Mucosa of rectum (tissue), 2 donors: ENCODE measurements around the gene GRIK1.

Experiments
- H3K27ac ChIP-seq, 2 donors: one replicate each; pipeline ENCODE4 v1.7.0; 2013; ENCODE audit warnings: inconsistent platforms in 2 of 2, low read depth in 2 of 2, low read length in 2 of 2
- H3K27me3 ChIP-seq, 2 donors: one replicate each; pipeline ENCODE4 v1.7.0; 2013; ENCODE audit warnings: low read length in 2 of 2; ENCODE audit not compliant: control insufficient read depth in 2 of 2, insufficient read depth in 2 of 2
- H3K36me3 ChIP-seq, 2 donors: one replicate each; pipeline ENCODE4 v1.7.0; 2013; ENCODE audit warnings: low read length in 2 of 2; ENCODE audit not compliant: control insufficient read depth in 2 of 2, insufficient read depth in 2 of 2
- H3K4me1 ChIP-seq, 2 donors: one replicate each; pipeline ENCODE4 v1.7.0; 2013; ENCODE audit warnings: low read length in 2 of 2, mild to moderate bottlenecking in 1 of 2; ENCODE audit not compliant: control insufficient read depth in 2 of 2, insufficient read depth in 2 of 2
- H3K4me3 ChIP-seq, 2 donors: one replicate each; pipeline ENCODE4 v1.7.0; 2013; ENCODE audit warnings: low read length in 2 of 2
- H3K9ac ChIP-seq, 2 donors: one replicate each; pipeline ENCODE4 v1.7.0; 2013; ENCODE audit warnings: low read length in 2 of 2, low read depth in 1 of 2, mild to moderate bottlenecking in 1 of 2
- H3K9me3 ChIP-seq, 2 donors: one replicate each; pipeline ENCODE4 v1.7.0; 2013; ENCODE audit warnings: low read length in 2 of 2; ENCODE audit not compliant: control insufficient read depth in 2 of 2
- donor health status: healthy.
- donor health status: Normal muscosa, but diverticular disease.

The GRIK1 gene

DNA sequence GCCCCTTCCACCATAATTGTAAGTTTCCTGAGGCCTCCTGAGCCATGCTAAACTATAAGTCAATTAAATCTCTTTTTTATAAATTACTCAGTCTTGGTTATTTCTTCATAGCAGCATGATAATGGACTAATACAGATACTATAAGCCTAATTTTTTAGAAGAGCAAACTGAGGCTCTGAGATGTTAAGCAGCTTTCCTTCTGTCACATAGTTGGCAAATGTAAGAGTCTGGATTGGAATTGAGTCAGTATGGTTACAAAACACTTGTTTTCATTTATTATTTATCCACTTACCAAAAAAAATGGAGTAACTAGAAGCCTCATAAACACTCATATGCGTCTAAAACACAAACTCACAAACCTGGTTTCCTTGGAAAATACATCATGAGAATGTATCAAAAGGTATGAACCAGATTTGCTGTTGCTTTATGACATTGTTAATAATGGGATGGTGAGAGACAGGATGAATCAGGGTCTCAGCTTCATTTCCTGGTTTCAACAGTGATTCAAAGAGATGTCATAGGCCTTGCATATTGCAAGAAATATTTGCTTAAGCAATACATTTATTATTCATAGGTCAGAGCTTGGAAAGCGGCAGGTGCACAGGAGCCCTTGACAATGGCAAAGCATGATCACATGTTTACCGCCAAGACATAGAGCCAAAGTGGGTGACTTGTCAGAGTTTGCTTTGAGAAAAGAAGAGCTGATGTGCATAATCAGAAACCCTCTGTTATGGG lies 221.5 kb downstream of the GRIK1 start:
- no peaks in the 10 kb centered on the region for H3K4me1 ChIP-seq
- no peak overlapping the region for H3K4me3 ChIP-seq
- no peaks in the 10 kb centered on the region for H3K9me3 ChIP-seq
- no peaks in the 10 kb centered on the region for H3K36me3 ChIP-seq
- no peak overlapping the region for H3K27ac ChIP-seq
- H3K27me3 ChIP-seq: no peaks in the 10 kb centered on the region
- H3K9ac ChIP-seq: no peak overlapping the region

DNA sequence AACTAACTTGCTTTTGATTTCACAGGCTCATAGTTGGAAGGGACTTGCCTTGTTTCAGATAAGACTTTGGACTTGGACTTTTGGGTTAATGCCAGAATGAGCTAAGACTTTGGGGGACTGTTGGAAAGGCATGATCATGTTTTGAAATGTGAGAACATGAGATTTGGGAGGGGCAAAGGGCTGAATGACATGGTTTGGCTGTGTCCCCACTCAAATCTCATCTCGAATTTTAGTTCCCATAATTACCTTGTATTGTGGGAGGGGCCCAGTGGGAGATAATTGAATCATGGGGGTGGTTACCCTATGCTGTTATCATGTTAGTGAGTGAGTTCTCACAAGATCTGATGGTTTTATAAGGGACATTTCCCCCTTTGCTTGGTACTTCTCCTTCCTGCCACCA lies 222.1 kb downstream of the GRIK1 start:
- H3K36me3 ChIP-seq: no peaks in the 10 kb centered on the region
- H3K9ac ChIP-seq: no peak overlapping the region
- no peak overlapping the region for H3K27ac ChIP-seq
- no peaks in the 10 kb centered on the region for H3K4me1 ChIP-seq
- H3K9me3 ChIP-seq: no peaks in the 10 kb centered on the region
- no peaks in the 10 kb centered on the region for H3K27me3 ChIP-seq
- H3K4me3 ChIP-seq: no peak overlapping the region

GRCh38 chr21:29716753-29717152 lies 223.0 kb downstream of the GRIK1 start:
- no peaks in the 10 kb centered on the region for H3K4me1 ChIP-seq
- H3K4me3 ChIP-seq: no peak overlapping the region
- H3K9ac ChIP-seq: no peak overlapping the region
- H3K36me3 ChIP-seq: no peaks in the 10 kb centered on the region
- H3K27me3 ChIP-seq: no peaks in the 10 kb centered on the region
- no peak overlapping the region for H3K27ac ChIP-seq
- H3K9me3 ChIP-seq: no peaks in the 10 kb centered on the region

DNA sequence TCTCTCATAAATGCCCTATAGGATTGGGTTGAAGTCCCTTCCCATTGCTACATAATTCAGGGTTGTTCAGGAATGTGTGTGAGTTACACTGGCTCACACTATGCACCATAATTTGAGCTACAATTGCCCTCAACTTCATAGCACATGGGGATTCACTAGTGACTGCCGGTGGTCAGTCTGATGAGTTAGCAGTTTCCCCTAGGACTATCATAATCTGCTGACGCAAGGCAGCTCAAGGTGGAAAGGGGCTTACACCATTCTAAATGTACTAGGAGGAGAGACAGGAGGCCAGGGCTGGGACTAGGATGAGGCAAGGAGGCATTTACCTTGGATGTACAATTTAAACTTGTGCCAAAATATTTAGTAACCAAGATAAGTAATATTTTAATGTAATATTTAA lies 224.7 kb downstream of the GRIK1 start:
- Histone ChIP-seq H3K27me3 (no peaks in the 10 kb centered on the region), H3K36me3 (no peaks in the 10 kb centered on the region), H3K9ac (no peak overlapping the region), H3K27ac (no peak overlapping the region), H3K4me1 (no peaks in the 10 kb centered on the region), H3K4me3 (no peak overlapping the region), H3K9me3 (no peaks in the 10 kb centered on the region)

- H3K4me3 ChIP-seq: no peak overlapping the region
- H3K4me1 ChIP-seq: no peaks in the 10 kb centered on the region
- H3K9ac ChIP-seq: no peak overlapping the region
- H3K27me3 ChIP-seq: no peaks in the 10 kb centered on the region
- H3K36me3 ChIP-seq: no peaks in the 10 kb centered on the region
- H3K27ac ChIP-seq: no peak overlapping the region
- no peaks in the 10 kb centered on the region for H3K9me3 ChIP-seq
These were observed 227.0 kb downstream of the GRIK1 start for GRCh38 chr21:29712818-29713217.

- H3K4me3 ChIP-seq: no peak overlapping the region
- H3K4me1 ChIP-seq: no peaks in the 10 kb centered on the region
- no peaks in the 10 kb centered on the region for H3K36me3 ChIP-seq
- H3K9ac ChIP-seq: no peak overlapping the region
- no peak overlapping the region for H3K27ac ChIP-seq
- H3K27me3 ChIP-seq: no peaks in the 10 kb centered on the region
- no peaks in the 10 kb centered on the region for H3K9me3 ChIP-seq
These were observed 228.6 kb downstream of the GRIK1 start for GRCh38 chr21:29711236-29711635.

DNA sequence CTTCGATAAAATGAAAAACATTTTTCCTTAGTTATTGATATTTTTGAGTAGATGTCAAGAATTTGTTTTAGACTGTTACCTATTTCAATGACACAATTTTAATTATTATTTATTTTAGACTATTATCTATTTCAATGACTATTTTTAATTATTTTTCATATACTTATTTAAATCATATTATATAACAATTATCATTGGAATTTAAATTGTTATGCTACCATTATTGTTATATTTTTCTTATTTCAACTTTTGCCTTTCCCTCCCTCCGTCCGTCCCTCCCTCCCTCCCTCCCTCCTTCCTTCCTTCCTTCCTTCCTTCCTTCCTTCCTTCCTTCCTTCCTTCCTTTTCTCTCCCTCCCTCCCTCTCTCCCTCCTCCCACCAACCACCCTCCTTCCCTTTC lies 229.3 kb downstream of the GRIK1 start:
- H3K9ac ChIP-seq: no peak overlapping the region
- H3K27me3 ChIP-seq: no peaks in the 10 kb centered on the region
- no peaks in the 10 kb centered on the region for H3K4me1 ChIP-seq
- H3K4me3 ChIP-seq: no peak overlapping the region
- no peaks in the 10 kb centered on the region for H3K36me3 ChIP-seq
- H3K9me3 ChIP-seq: no peaks in the 10 kb centered on the region
- H3K27ac ChIP-seq: no peak overlapping the region

GRCh38 chr21:29708401-29708800 lies 231.4 kb downstream of the GRIK1 start:
- no peak overlapping the region for H3K27ac ChIP-seq
- H3K4me3 ChIP-seq: no peak overlapping the region
- H3K36me3 ChIP-seq: no peaks in the 10 kb centered on the region
- H3K9ac ChIP-seq: no peak overlapping the region
- H3K4me1 ChIP-seq: no peaks in the 10 kb centered on the region
- no peaks in the 10 kb centered on the region for H3K27me3 ChIP-seq
- no peaks in the 10 kb centered on the region for H3K9me3 ChIP-seq

DNA sequence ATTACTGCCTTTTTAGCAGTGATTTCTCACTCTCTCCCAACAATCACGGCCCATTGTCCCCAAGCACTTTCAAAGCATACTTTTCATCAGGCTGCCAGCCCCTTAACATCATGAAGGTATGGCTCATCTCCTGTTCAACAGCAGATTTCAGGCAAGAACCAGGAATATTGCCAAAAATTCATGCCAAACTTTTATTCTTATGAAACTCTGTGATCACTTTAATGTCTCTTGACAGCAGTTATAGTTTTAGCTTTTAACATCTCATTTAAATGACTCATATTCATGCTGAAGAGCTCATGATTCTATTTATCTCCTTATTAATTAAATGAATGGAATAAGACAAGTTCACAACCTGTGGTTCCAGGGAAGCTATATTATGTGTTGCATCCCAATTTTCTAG lies 235.1 kb downstream of the GRIK1 start:
- H3K9ac ChIP-seq: no peak overlapping the region
- no peak overlapping the region for H3K27ac ChIP-seq
- no peaks in the 10 kb centered on the region for H3K4me1 ChIP-seq
- H3K9me3 ChIP-seq: no peaks in the 10 kb centered on the region
- H3K36me3 ChIP-seq: no peaks in the 10 kb centered on the region
- H3K27me3 ChIP-seq: no peaks in the 10 kb centered on the region
- H3K4me3 ChIP-seq: no peak overlapping the region

DNA sequence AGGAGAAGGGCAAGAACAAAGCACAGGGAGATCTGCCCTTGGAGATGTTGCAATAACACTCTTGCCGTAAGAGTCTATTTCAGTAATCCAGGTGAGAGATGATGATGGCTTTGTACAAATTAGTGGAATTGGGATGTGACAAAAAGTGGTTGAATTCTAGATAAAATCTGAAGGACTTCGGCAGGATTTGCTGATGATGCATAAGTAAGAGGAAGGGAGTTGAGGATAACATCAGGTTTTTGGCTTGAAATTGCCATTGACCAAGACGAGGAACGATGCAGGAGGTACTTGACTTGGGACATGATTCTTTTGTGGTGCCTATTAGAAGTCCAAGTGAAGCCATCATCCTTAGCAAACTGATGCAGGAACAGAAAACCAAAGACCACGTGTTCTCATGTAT lies 238.1 kb downstream of the GRIK1 start:
- H3K27ac ChIP-seq: no peak overlapping the region

More for the DNA sequence above, 238.1 kb downstream of the GRIK1 start:
- H3K27me3 ChIP-seq: no peaks in the 10 kb centered on the region
- H3K36me3 ChIP-seq: no peaks in the 10 kb centered on the region
- H3K4me3 ChIP-seq: no peak overlapping the region
- no peaks in the 10 kb centered on the region for H3K4me1 ChIP-seq
- H3K9ac ChIP-seq: no peak overlapping the region
- no peaks in the 10 kb centered on the region for H3K9me3 ChIP-seq
